Measurements from ENCODE around the gene KIRREL1.
A peak's percentile ranks its signal among the peaks of the same experiment; 100 is the strongest.

The KIRREL1 gene

GRCh38 chr1:158089925-158090637, 96.6 kb downstream of the KIRREL1 start:
- in situ Hi-C loops (cut with MboI; ENCODE audit: low pct_unique_long_range_greater_than_20kb, low sequenced_read_pairs) = loop anchor here (10.0 kb wide), 1 partner anchor 105 kb away; no protein-coding TSS in a partner anchor
- DNase-seq = no peak

- in situ Hi-C loops (cut with MboI; ENCODE audit: low pct_unique_long_range_greater_than_20kb, low sequenced_read_pairs) = loop anchor here (10.0 kb wide), 1 partner anchor 109 kb away; no protein-coding TSS in a partner anchor
- DNase-seq = no peak
These were observed 99.9 kb downstream of the KIRREL1 start for GRCh38 chr1:158093376-158093775.

GRCh38 chr1:158094571-158094970, 101.1 kb downstream of the KIRREL1 start:
- no peak for DNase-seq
- in situ Hi-C loops (cut with MboI; ENCODE audit: low pct_unique_long_range_greater_than_20kb, low sequenced_read_pairs) = loop anchor here (10.0 kb wide), 1 partner anchor 110 kb away; no protein-coding TSS in a partner anchor

- DNase-seq = peak; percentile 57
- in situ Hi-C loops (cut with MboI; ENCODE audit: low pct_unique_long_range_greater_than_20kb, low sequenced_read_pairs) = loop anchor here (10.0 kb wide), 1 partner anchor 111 kb away; no protein-coding TSS in a partner anchor
These were observed 102.4 kb downstream of the KIRREL1 start for GRCh38 chr1:158095737-158096335.

- in situ Hi-C loops (cut with MboI; ENCODE audit: low pct_unique_long_range_greater_than_20kb, low sequenced_read_pairs) = loop anchor here (10.0 kb wide), 1 partner anchor 113 kb away; no protein-coding TSS in a partner anchor
- DNase-seq = no peak
These were observed 104.8 kb downstream of the KIRREL1 start for GRCh38 chr1:158098256-158098655.

- in situ Hi-C loops (cut with MboI; ENCODE audit: low pct_unique_long_range_greater_than_20kb, low sequenced_read_pairs) = loop anchor here (10.0 kb wide), 1 partner anchor 114 kb away; no protein-coding TSS in a partner anchor
- no peak for DNase-seq
These were observed 105.7 kb downstream of the KIRREL1 start for GRCh38 chr1:158099185-158099584.

GRCh38 chr1:158100498-158100897, 107.1 kb downstream of the KIRREL1 start:
- in situ Hi-C loops (cut with MboI; ENCODE audit: low pct_unique_long_range_greater_than_20kb, low sequenced_read_pairs) = loop anchor here (25.0 kb wide), 1 partner anchor 513 kb away; the partner anchor contains the start of gene FCRL4
- no peak for DNase-seq

GRCh38 chr1:158101455-158101854, 108.0 kb downstream of the KIRREL1 start:
- in situ Hi-C loops (cut with MboI; ENCODE audit: low pct_unique_long_range_greater_than_20kb, low sequenced_read_pairs) = loop anchor here (25.0 kb wide), 1 partner anchor 514 kb away; the partner anchor contains the start of gene FCRL4
- no peak for DNase-seq

GRCh38 chr1:158101927-158102326, 108.5 kb downstream of the KIRREL1 start:
- in situ Hi-C loops (cut with MboI; ENCODE audit: low pct_unique_long_range_greater_than_20kb, low sequenced_read_pairs) = loop anchor here (25.0 kb wide), 1 partner anchor 515 kb away; the partner anchor contains the start of gene FCRL4
- DNase-seq = no peak

GRCh38 chr1:158102881-158103674, 109.6 kb downstream of the KIRREL1 start:
- in situ Hi-C loops (cut with MboI; ENCODE audit: low pct_unique_long_range_greater_than_20kb, low sequenced_read_pairs) = loop anchor here (25.0 kb wide), 1 partner anchor 516 kb away; the partner anchor contains the start of gene FCRL4
- no peak for DNase-seq

GRCh38 chr1:158103861-158104522, 110.5 kb downstream of the KIRREL1 start:
- DNase-seq = no peak
- in situ Hi-C loops (cut with MboI; ENCODE audit: low pct_unique_long_range_greater_than_20kb, low sequenced_read_pairs) = loop anchor here (25.0 kb wide), 1 partner anchor 517 kb away; the partner anchor contains the start of gene FCRL4

- DNase-seq = no peak
- in situ Hi-C loops (cut with MboI; ENCODE audit: low pct_unique_long_range_greater_than_20kb, low sequenced_read_pairs) = loop anchor here (25.0 kb wide), 1 partner anchor 518 kb away; the partner anchor contains the start of gene FCRL4
These were observed 111.4 kb downstream of the KIRREL1 start for GRCh38 chr1:158104891-158105290.

GRCh38 chr1:158105352-158106095, 112.1 kb downstream of the KIRREL1 start:
- DNase-seq = no peak
- in situ Hi-C loops (cut with MboI; ENCODE audit: low pct_unique_long_range_greater_than_20kb, low sequenced_read_pairs) = loop anchor here (25.0 kb wide), 1 partner anchor 518 kb away; the partner anchor contains the start of gene FCRL4

GRCh38 chr1:158107916-158108315, 114.5 kb downstream of the KIRREL1 start:
- DNase-seq = no peak
- in situ Hi-C loops (cut with MboI; ENCODE audit: low pct_unique_long_range_greater_than_20kb, low sequenced_read_pairs) = loop anchor here (25.0 kb wide), 1 partner anchor 521 kb away; the partner anchor contains the start of gene FCRL4

GRCh38 chr1:158112994-158113758, 119.7 kb downstream of the KIRREL1 start:
- in situ Hi-C loops (cut with MboI; ENCODE audit: low pct_unique_long_range_greater_than_20kb, low sequenced_read_pairs) = loop anchor here (25.0 kb wide), 1 partner anchor 526 kb away; the partner anchor contains the start of gene FCRL4
- peak; percentile 62 for DNase-seq

GRCh38 chr1:158113759-158114127, 120.3 kb downstream of the KIRREL1 start:
- in situ Hi-C loops (cut with MboI; ENCODE audit: low pct_unique_long_range_greater_than_20kb, low sequenced_read_pairs) = loop anchor here (25.0 kb wide), 1 partner anchor 526 kb away; the partner anchor contains the start of gene FCRL4
- no peak for DNase-seq

GRCh38 chr1:158115126-158115525, 121.7 kb downstream of the KIRREL1 start:
- in situ Hi-C loops (cut with MboI; ENCODE audit: low pct_unique_long_range_greater_than_20kb, low sequenced_read_pairs) = loop anchor here (25.0 kb wide), 1 partner anchor 528 kb away; the partner anchor contains the start of gene FCRL4
- no peak for DNase-seq
